MM.1S (cell line): ENCODE results near the gene DSPP.

ENCODE experiments used
- EZH2 ChIP-seq: fragments of 300-600 bp; sonication (generic); optimal IDR thresholded peaks from 2 replicates; pipeline ENCODE3; 2017; ENCODE audit warnings: low read depth, mild to moderate bottlenecking, antibody characterized with exemption, low read length, mixed read lengths
- EZH2phosphoT487 ChIP-seq: fragments of 300-600 bp; sonication (generic); IDR thresholded peaks from 2 replicates; pipeline ENCODE4 v1.6.1; 2018; ENCODE audit warnings: antibody characterized with exemption, low read length
- TF ChIP-seq, protein P1 (sequence below): fragments of 300-600 bp; sonication (generic); IDR thresholded peaks from 2 replicates; pipeline ENCODE4 v1.5.1; 2016; ENCODE audit warnings: antibody characterized with exemption, low read length, mixed read lengths

DNA sequence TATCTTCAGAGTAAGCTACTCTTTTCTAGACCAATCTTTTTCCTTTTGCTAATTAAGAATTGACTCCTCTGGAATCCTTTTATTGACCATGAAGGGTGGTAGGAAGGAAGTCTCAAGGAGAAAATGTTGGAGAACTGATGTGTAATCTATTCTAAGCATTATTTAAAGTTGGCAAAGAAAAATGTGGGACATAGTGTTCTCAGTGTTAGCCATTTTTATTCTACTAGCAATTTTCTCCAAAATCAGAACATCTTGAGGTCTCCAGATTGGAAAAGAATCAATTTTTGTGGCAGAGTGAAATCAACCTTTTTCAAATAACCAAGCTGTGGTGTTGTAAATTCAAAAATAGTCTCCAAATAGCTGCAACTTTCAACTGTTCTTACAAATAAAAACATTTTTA is 23.3 kb downstream of the DSPP start:
- TF ChIP-seq, protein P1, sequence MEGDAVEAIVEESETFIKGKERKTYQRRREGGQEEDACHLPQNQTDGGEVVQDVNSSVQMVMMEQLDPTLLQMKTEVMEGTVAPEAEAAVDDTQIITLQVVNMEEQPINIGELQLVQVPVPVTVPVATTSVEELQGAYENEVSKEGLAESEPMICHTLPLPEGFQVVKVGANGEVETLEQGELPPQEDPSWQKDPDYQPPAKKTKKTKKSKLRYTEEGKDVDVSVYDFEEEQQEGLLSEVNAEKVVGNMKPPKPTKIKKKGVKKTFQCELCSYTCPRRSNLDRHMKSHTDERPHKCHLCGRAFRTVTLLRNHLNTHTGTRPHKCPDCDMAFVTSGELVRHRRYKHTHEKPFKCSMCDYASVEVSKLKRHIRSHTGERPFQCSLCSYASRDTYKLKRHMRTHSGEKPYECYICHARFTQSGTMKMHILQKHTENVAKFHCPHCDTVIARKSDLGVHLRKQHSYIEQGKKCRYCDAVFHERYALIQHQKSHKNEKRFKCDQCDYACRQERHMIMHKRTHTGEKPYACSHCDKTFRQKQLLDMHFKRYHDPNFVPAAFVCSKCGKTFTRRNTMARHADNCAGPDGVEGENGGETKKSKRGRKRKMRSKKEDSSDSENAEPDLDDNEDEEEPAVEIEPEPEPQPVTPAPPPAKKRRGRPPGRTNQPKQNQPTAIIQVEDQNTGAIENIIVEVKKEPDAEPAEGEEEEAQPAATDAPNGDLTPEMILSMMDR, result no peak
- TF ChIP-seq EZH2, result no peak
- no peak for TF ChIP-seq EZH2phosphoT487
